Type B pancreatic cell (in vitro differentiated cells): Measurements from ENCODE around the gene POLH. TPM values are rescaled to one million over a fixed set of nuclear protein-coding genes. Genes with fewer than 3 reads are reported as not detected.
"Not testable (repeated sequence)": the region's sequence is repeated elsewhere in the genome, so short reads cannot be mapped to it uniquely, and the experiment has no call there.

Experiments
- DNase-seq: peaks from one replicate; pipeline ENCODE4 v3.0.0; 2021; ENCODE audit warnings: mixed read lengths; ENCODE audit not compliant: unreplicated experiment; ENCODE audit errors: extremely low spot score
- H3K27ac Mint-ChIP-seq: 2 replicates; pipeline ENCODE4 v1.8.0; 2021; ENCODE audit warnings: mild to moderate bottlenecking, mixed read lengths
- H3K27me3 Mint-ChIP-seq: 2 replicates; pipeline ENCODE4 v1.8.0; 2021; ENCODE audit warnings: mixed read lengths
- H3K36me3 Mint-ChIP-seq: 2 replicates; pipeline ENCODE4 v1.8.0; 2021; ENCODE audit warnings: mixed read lengths
- H3K4me1 Mint-ChIP-seq: one replicate; pipeline ENCODE4 v1.8.0; 2021; ENCODE audit warnings: mixed read lengths; ENCODE audit not compliant: unreplicated experiment
- H3K4me3 Mint-ChIP-seq: 2 replicates; pipeline ENCODE4 v1.8.0; 2021; ENCODE audit warnings: mild to moderate bottlenecking, mixed read lengths
- H3K9me3 Mint-ChIP-seq: 2 replicates; pipeline ENCODE4 v1.8.0; 2021; ENCODE audit warnings: mixed read lengths
- CTCF ChIP-seq: fragments of 200-600 bp; sonication (generic); conservative IDR thresholded peaks from 2 replicates; pipeline ENCODE4 v1.5.0; 2021; ENCODE audit warnings: antibody characterized with exemption, mild to moderate bottlenecking
- total RNA-seq: library from RNA; stranded (reverse); gene quantifications from 2 replicates; pipeline ENCODE4 v1.2.1, GENCODE V29; 2021; ENCODE audit warnings: low replicate concordance

Gene POLH
- total RNA-seq, 1 donor from 2014 or later, result 33.2 TPM

GRCh38 chr6:43588194-43588593, 12.2 kb downstream of the POLH start:
- TF ChIP-seq CTCF, result no peak
- DNase-seq, result no peak
- H3K36me3 Mint-ChIP-seq, result peaks cover 41% of the 10 kb centered on the region
- H3K27me3 Mint-ChIP-seq, result no peaks in the 10 kb centered on the region
- no peaks in the 10 kb centered on the region for H3K4me1 Mint-ChIP-seq
- no peaks in the 10 kb centered on the region for H3K9me3 Mint-ChIP-seq
- H3K4me3 Mint-ChIP-seq, result no peak overlapping the region
- H3K27ac Mint-ChIP-seq, result no peak overlapping the region

- not testable (repeated sequence) for H3K9me3 Mint-ChIP-seq, DNase-seq, H3K27me3 Mint-ChIP-seq, H3K4me1 Mint-ChIP-seq, H3K4me3 Mint-ChIP-seq, H3K27ac Mint-ChIP-seq
- H3K36me3 Mint-ChIP-seq, result peaks cover 31% of the 10 kb centered on the region
Measured at GRCh38 chr6:43589564-43589963, 13.6 kb downstream of the POLH start.

- peaks cover 11% of the 10 kb centered on the region for H3K36me3 Mint-ChIP-seq
- no peaks in the 10 kb centered on the region for H3K27me3 Mint-ChIP-seq
- H3K27ac Mint-ChIP-seq, result no peak overlapping the region
- no peaks in the 10 kb centered on the region for H3K9me3 Mint-ChIP-seq
- no peaks in the 10 kb centered on the region for H3K4me1 Mint-ChIP-seq
- TF ChIP-seq CTCF, result no peak
- no peak overlapping the region for H3K4me3 Mint-ChIP-seq
- DNase-seq, result no peak
Measured at GRCh38 chr6:43593938-43594337, 18.0 kb downstream of the POLH start.

- Mint-ChIP-seq H3K4me1 (no peaks in the 10 kb centered on the region), H3K36me3 (peaks cover 19% of the 10 kb centered on the region), H3K27ac (no peak overlapping the region), H3K4me3 (no peak overlapping the region), H3K9me3 (no peaks in the 10 kb centered on the region), H3K27me3 (no peaks in the 10 kb centered on the region)
- no peak for TF ChIP-seq CTCF
- DNase-seq, result no peak
Measured at GRCh38 chr6:43600595-43600994, 24.6 kb downstream of the POLH start.

GRCh38 chr6:43604174-43604573, 28.2 kb downstream of the POLH start:
- no peak for TF ChIP-seq CTCF
- H3K9me3 Mint-ChIP-seq, result no peaks in the 10 kb centered on the region
- no peak overlapping the region for H3K4me3 Mint-ChIP-seq
- H3K36me3 Mint-ChIP-seq, result peaks cover 27% of the 10 kb centered on the region
- no peak for DNase-seq
- H3K27me3 Mint-ChIP-seq, result no peaks in the 10 kb centered on the region
- H3K4me1 Mint-ChIP-seq, result peaks cover 4% of the 10 kb centered on the region
- H3K27ac Mint-ChIP-seq, result no peak overlapping the region

GRCh38 chr6:43606019-43606418, 30.0 kb downstream of the POLH start:
- no peaks in the 10 kb centered on the region for H3K9me3 Mint-ChIP-seq
- TF ChIP-seq CTCF, result no peak
- peaks cover 27% of the 10 kb centered on the region for H3K36me3 Mint-ChIP-seq
- no peak overlapping the region for H3K4me3 Mint-ChIP-seq
- H3K4me1 Mint-ChIP-seq, result peaks cover 4% of the 10 kb centered on the region
- no peak overlapping the region for H3K27ac Mint-ChIP-seq
- no peaks in the 10 kb centered on the region for H3K27me3 Mint-ChIP-seq
- DNase-seq, result no peak
